ENCODE data around the gene SEMA5B. TPM values are rescaled to one million over a fixed set of nuclear protein-coding genes. Genes with fewer than 3 reads are reported as not detected.

The SEMA5B gene
- polyA plus RNA-seq, 1 of the 3 experiments (the other 2 are of a cell fraction), result 0.43 TPM

DNA sequence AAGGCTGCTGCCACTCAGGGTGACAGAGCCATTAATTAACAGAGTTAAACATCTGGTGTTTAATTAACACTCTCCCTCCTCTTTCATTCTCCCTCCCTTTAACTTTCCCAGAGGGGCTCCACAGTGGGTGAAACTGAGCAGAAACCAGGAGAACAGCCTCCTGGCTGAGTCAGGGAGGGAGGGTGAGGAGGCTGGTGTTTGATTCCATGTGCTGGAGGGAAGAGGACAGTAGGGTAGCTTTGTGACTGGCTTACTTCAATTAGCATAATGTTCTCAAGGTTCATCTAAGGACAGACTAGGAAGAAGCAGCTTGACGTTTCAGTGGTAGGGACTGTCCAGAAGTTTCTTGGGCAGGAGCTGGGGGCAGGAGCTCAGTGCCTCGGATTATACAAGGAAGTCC is 62.8 kb downstream of the SEMA5B start (continued):
- no peak for TF ChIP-seq NRF1 (IDR thresholded peaks at IDR 0.05; ENCODE audit: low read depth, low read length)
- TF ChIP-seq GATA2 (CRISPR knock-in tag; IDR thresholded peaks at IDR 0.05), result no peak
- TF ChIP-seq RXRA (IDR thresholded peaks at IDR 0.05; ENCODE audit: borderline replicate concordance, low read depth), result no peak
- TF ChIP-seq, protein P1, sequence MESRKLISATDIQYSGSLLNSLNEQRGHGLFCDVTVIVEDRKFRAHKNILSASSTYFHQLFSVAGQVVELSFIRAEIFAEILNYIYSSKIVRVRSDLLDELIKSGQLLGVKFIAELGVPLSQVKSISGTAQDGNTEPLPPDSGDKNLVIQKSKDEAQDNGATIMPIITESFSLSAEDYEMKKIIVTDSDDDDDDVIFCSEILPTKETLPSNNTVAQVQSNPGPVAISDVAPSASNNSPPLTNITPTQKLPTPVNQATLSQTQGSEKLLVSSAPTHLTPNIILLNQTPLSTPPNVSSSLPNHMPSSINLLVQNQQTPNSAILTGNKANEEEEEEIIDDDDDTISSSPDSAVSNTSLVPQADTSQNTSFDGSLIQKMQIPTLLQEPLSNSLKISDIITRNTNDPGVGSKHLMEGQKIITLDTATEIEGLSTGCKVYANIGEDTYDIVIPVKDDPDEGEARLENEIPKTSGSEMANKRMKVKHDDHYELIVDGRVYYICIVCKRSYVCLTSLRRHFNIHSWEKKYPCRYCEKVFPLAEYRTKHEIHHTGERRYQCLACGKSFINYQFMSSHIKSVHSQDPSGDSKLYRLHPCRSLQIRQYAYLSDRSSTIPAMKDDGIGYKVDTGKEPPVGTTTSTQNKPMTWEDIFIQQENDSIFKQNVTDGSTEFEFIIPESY (IDR thresholded peaks at IDR 0.05; ENCODE audit: borderline replicate concordance, low read depth), result no peak
- TF ChIP-seq, protein P2, sequence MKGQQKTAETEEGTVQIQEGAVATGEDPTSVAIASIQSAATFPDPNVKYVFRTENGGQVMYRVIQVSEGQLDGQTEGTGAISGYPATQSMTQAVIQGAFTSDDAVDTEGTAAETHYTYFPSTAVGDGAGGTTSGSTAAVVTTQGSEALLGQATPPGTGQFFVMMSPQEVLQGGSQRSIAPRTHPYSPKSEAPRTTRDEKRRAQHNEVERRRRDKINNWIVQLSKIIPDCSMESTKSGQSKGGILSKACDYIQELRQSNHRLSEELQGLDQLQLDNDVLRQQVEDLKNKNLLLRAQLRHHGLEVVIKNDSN (IDR thresholded peaks at IDR 0.05; ENCODE audit: borderline replicate concordance, low read depth), result no peak
- no peak for TF ChIP-seq TCF12 (IDR thresholded peaks at IDR 0.05)
- no peak for TF ChIP-seq CHD2 (IDR thresholded peaks at IDR 0.05; ENCODE audit: low read length, partially characterized antibody)
- no peak for TF ChIP-seq MEF2A (IDR thresholded peaks at IDR 0.05; ENCODE audit: borderline replicate concordance, low read depth)
- TF ChIP-seq RFX5 (IDR thresholded peaks at IDR 0.05; ENCODE audit: low read length), result no peak

DNA sequence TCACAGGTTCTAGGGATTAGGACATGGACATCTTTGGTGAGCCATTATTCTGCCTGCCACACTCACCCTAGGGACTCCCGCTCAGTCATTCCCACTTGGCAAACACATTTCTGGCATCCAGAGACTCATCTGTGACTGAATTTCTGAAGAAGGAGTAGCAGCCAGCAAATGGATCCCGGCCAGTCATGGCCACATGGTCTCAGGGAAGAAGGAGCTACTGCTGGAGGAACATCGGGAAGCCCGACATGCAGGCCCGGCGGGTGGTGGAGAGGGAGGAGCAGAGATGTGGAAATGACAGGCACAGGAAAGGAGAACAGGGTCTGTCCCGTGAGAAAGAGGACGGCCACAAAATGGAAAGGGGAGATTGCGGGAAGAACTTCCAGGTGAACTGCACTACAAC is 65.4 kb downstream of the SEMA5B start:
- Histone ChIP-seq H3K27me3 (ENCODE audit: insufficient read depth) (no peaks in the 10 kb centered on the region), H3K9me3 (no peaks in the 10 kb centered on the region), H3K9ac (no peak overlapping the region), H3K4me3 (ENCODE audit: low read depth in 2 of 2, low read length in 1 of 2) (no peak overlapping the region), H3K9me2 (no peaks in the 10 kb centered on the region), H3K36me3 (replicated peaks in 1 of 2; ENCODE audit: control insufficient read depth in 1 of 2, insufficient read depth in 2 of 2, low read length in 1 of 2) (no peaks in the 10 kb centered on the region), H3K27ac (ENCODE audit: low read depth in 2 of 2, low read length in 1 of 2) (no peak overlapping the region), H4K20me1 (ENCODE audit: insufficient read depth) (no peaks in the 10 kb centered on the region), H2AFZ (ENCODE audit: low read depth) (no peak overlapping the region), H3F3A (replicated peaks; ENCODE audit: insufficient read depth) (no peaks in the 10 kb centered on the region), H3K4me2 (no peak overlapping the region), H3K4me1 (ENCODE audit: control insufficient read depth in 1 of 2, insufficient read depth in 2 of 2, low read depth in 1 of 2, low read length in 1 of 2) (peaks cover 0 to 17% of the 10 kb centered on the region in 2 experiments; a peak in 1 of 4 replicates), H3K79me2 (ENCODE audit: insufficient read depth) (no peaks in the 10 kb centered on the region)
- 88% methylated on average over 9 of the region's 9 CpGs for WGBS (ENCODE audit: low lambda C conversion rate)
- POLR2A ChIA-PET, result no interaction called here
- no peak for DNase-seq
- CTCF ChIA-PET, result interaction anchor here (1.3 to 11.3 kb wide), 3 partner anchors 13 to 66 kb away, joined by 5 to 106 read pairs (median 11); partner anchors contain the start of gene SEMA5B
- TF ChIP-seq SIN3A (IDR thresholded peaks at IDR 0.05; ENCODE audit: borderline replicate concordance, low read depth, low read length) (no peak), TEAD4 (IDR thresholded peaks at IDR 0.05; ENCODE audit: borderline replicate concordance, insufficient read depth) (no peak), CHD2 (IDR thresholded peaks at IDR 0.05; ENCODE audit: low read length, partially characterized antibody) (no peak), YY1 (IDR thresholded peaks at IDR 0.05; ENCODE audit: low read depth) (no peak), TAF1 (IDR thresholded peaks at IDR 0.05; ENCODE audit: borderline replicate concordance, low read depth, low read length) (no peak), FOXM1 (IDR thresholded peaks at IDR 0.05; ENCODE audit: low read depth) (no peak), GATA2 (CRISPR knock-in tag; IDR thresholded peaks at IDR 0.05) (no peak), NRF1 (IDR thresholded peaks at IDR 0.05; ENCODE audit: low read depth, low read length) (no peak), EP300 (IDR thresholded peaks at IDR 0.05; ENCODE audit: borderline replicate concordance in 1 of 2, low read depth in 1 of 2, low read length in 1 of 2) (no peak), POLR2AphosphoS5 (IDR thresholded peaks at IDR 0.05; ENCODE audit: low read depth, low read length) (no peak)
- TF ChIP-seq, protein P1 (IDR thresholded peaks at IDR 0.05; ENCODE audit: borderline replicate concordance, low read depth), result no peak
